K562 (cell line): ENCODE results near the gene LEUTX. TPM values are rescaled to one million over a fixed set of nuclear protein-coding genes. Genes with fewer than 3 reads are reported as not detected.

ENCODE experiments used
- CBX5 ChIP-seq: IDR thresholded peaks from 2 replicates; pipeline ENCODE4 v1.6.1; 2014; ENCODE audit warnings: low read depth, borderline replicate concordance
- CGGBP1 ChIP-seq: fragments of 250-450 bp; sonication (Bioruptor Pico); IDR thresholded peaks from 2 replicates; pipeline ENCODE4 v1.9.0; 2021; ENCODE audit warnings: mild to moderate bottlenecking
- E2F1 ChIP-seq: sonication (generic); formaldehyde crosslinking; IDR thresholded peaks from 2 replicates; pipeline ENCODE4 v1.8.1; 2023; ENCODE audit warnings: mild to moderate bottlenecking, missing genetic modification reagents, moderate library complexity
- E2F8 ChIP-seq: fragments of 450-650 bp; IDR thresholded peaks from 2 replicates; pipeline ENCODE4 v1.7.1; 2018; ENCODE audit warnings: mild to moderate bottlenecking, low read depth; ENCODE audit not compliant: partially characterized antibody
- GTF2E2 ChIP-seq: fragments of 200-800 bp; sonication (Bioruptor generic); IDR thresholded peaks from 2 replicates; pipeline ENCODE4 v1.6.1; 2016; ENCODE audit warnings: missing genetic modification characterization, missing compliant biosample characterization
- HNRNPUL1 ChIP-seq: fragments of 200-400 bp; formaldehyde crosslinking; IDR thresholded peaks from 2 replicates; pipeline ENCODE4 v1.6.1; 2017; ENCODE audit warnings: low read length
- IRF1 ChIP-seq: sonication (generic); formaldehyde crosslinking; IDR thresholded peaks from 2 replicates; pipeline ENCODE4 v1.8.0; 2022; ENCODE audit warnings: missing genetic modification reagents, mild to moderate bottlenecking, borderline replicate concordance
- KAT7 ChIP-seq: sonication (generic); formaldehyde crosslinking; IDR thresholded peaks from 2 replicates; pipeline ENCODE4 v1.8.0; 2022; ENCODE audit warnings: missing genetic modification reagents, mild to moderate bottlenecking, borderline replicate concordance
- MYNN ChIP-seq, 2 experiments: sonication (generic); formaldehyde crosslinking in 1 of 2; IDR thresholded peaks; 2 replicates each; pipeline versions ENCODE4 v1.5.0 to v1.6.1; 2016 to 2020; ENCODE audit warnings: antibody characterized with exemption in 1 of 2, missing genetic modification reagents in 1 of 2
- POLR2H ChIP-seq: IDR thresholded peaks from 2 replicates; pipeline ENCODE4 v1.6.1; 2016; ENCODE audit warnings: missing genetic modification characterization, low read depth, mild to moderate bottlenecking, control low read depth, missing compliant biosample characterization, moderate library complexity
- RB1 ChIP-seq: fragments of 450-650 bp; IDR thresholded peaks from 2 replicates; pipeline ENCODE4 v1.6.1; 2017; ENCODE audit warnings: low read depth, mild to moderate bottlenecking
- SMC3 ChIP-seq: conservative IDR thresholded peaks from 2 replicates; pipeline ENCODE4 v1.6.1; 2011; ENCODE audit warnings: low read depth, low read length, improper control_type of control experiment; ENCODE audit not compliant: insufficient read depth
- SPI1 ChIP-seq: IDR thresholded peaks from 2 replicates; pipeline ENCODE4 v1.6.1; 2011; ENCODE audit warnings: low read depth, low read length, control low read depth, borderline replicate concordance
- TRIM25 ChIP-seq: fragments of 450-650 bp; IDR thresholded peaks from 2 replicates; pipeline ENCODE4 v1.7.0; 2016; ENCODE audit warnings: borderline replicate concordance
- TSC22D4 ChIP-seq: fragments of 450-650 bp; IDR thresholded peaks from 2 replicates; pipeline ENCODE4 v1.6.1; 2016; ENCODE audit warnings: missing genetic modification characterization, missing biosample characterization, control low read depth
- USF1 ChIP-seq: sonication (generic); formaldehyde crosslinking; IDR thresholded peaks from 2 replicates; pipeline ENCODE4 v1.9.0; 2022; ENCODE audit warnings: mild to moderate bottlenecking, missing genetic modification reagents
- ZC3H11A ChIP-seq: IDR thresholded peaks from 2 replicates; pipeline ENCODE4 v1.6.1; 2012; ENCODE audit warnings: low read depth, low read length, improper control_type of control experiment
- ZNF778 ChIP-seq: fragments of 450-650 bp; formaldehyde crosslinking; IDR thresholded peaks from 2 replicates; pipeline ENCODE4 v1.4.0; 2020; ENCODE audit warnings: mild to moderate bottlenecking, moderate library complexity
- polyA plus RNA-seq, 8 experiments: library from polyadenylated mRNA; depleted of rRNA in 4 of 8; stranded (reverse) in 5 of 8; unstranded in 3 of 8; fragments of >200 nt; fragmentation: Nextera tagmentation in 2 of 8; fragmentation: Illumina TruSeq in 1 of 8; extraction: Ambion mirVana in 2 of 8; extraction: Trizol in 1 of 8; gene quantifications; 2 replicates each; pipeline versions ENCODE4 v1.2.1 to v1.2.3, GENCODE V29; 2011 to 2014; ENCODE audit warnings: inconsistent platforms in 1 of 8, missing spikeins in 1 of 8
- total RNA-seq, 7 experiments: library from RNA; depleted of rRNA in 6 of 7; stranded (reverse); fragments of >200 nt in 6 of 7; fragmentation: Illumina TruSeq in 2 of 7; extraction: Trizol in 2 of 7; gene quantifications; 2 replicates each; pipeline versions ENCODE4 v1.2.1 to v1.2.3, GENCODE V29; 2011 to 2021; ENCODE audit warnings: low replicate concordance in 1 of 7

Gene LEUTX
- total and polyA plus RNA-seq, 9 of the 15 experiments (the other 6 are each of a cell fraction or from before 2014, with no cell fraction given) = not detected

- TF ChIP-seq RB1 (no peak), USF1 (CRISPR knock-in tag) (peak; percentile 100), E2F1 (peak; percentile 63), ZNF778 (CRISPR knock-in tag) (no peak), E2F8 (peak; percentile 74), ZC3H11A (no peak), HNRNPUL1 (no peak), MYNN (IDR thresholded peaks at IDR 0.05) (0 out of 2 replicates have a peak, but pooled peaks have one; percentile 77), MYNN (CRISPR knock-in tag; IDR thresholded peaks at IDR 0.05) (no peak), TSC22D4 (no peak), KAT7 (CRISPR knock-in tag) (no peak), POLR2H (tag) (peak; percentile 70; the same call in 1 of the 2 replicates), GTF2E2 (tag) (no peak), CGGBP1 (CRISPR knock-in tag) (no peak), TRIM25 (no peak), SMC3 (no peak), IRF1 (CRISPR knock-in tag) (no peak), CBX5 (no peak), SPI1 (no peak)
Observed at GRCh38 chr19:39833464-39834286, 55.0 kb downstream of the LEUTX start, which contains the start of gene DYRK1B (continued).
